Measurements from ENCODE around the gene CAPZB. TPM values are rescaled to one million over a fixed set of nuclear protein-coding genes. Genes with fewer than 3 reads are reported as not detected.
A peak's percentile ranks its signal among the peaks of the same experiment; 100 is the strongest.

CAPZB gene
- total and polyA plus RNA-seq, 10 donors: 139 to 386 (median 277) TPM

DNA sequence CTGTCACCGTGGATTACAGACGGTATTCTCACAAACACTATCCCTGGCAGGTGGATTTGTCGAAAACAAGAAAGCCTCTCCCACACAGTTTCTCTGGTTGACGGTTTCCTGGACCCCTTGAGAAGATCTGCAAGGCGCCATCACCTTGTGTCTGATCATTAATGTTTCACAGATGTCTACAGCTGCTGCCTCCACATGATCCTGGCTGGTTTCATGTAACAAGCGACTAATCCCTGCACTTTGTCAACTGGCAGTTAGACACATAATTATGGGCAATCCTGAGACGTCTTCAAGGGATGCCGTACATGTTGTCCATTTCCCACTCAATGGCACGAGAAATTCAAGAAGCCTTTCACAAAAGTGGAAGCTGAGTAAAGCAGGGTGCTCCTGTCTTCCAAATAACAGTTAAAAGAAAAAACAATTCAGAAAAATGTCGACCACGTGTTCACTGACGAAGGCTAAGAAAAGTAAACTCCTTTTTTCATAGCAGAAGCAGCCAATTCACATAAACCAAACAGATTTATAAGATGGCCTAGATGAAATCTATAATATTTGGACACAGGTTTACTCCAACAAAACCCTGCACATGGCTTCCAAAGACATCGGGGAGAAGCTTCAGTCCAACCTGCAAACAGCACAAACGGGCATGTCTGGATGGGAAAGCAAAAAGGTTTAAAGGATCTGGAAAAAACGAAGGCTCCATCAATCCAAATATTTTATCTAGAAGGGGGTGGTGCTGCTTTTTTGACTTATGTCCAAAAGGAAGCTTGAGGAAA lies 52.2 kb downstream of the CAPZB start:
- H3K36me3 ChIP-seq: peaks cover 0 to 43% (median 2%) of the 10 kb centered on the region in 6 donors
- DNase-seq: no peak
- TF ChIP-seq, protein P1, sequence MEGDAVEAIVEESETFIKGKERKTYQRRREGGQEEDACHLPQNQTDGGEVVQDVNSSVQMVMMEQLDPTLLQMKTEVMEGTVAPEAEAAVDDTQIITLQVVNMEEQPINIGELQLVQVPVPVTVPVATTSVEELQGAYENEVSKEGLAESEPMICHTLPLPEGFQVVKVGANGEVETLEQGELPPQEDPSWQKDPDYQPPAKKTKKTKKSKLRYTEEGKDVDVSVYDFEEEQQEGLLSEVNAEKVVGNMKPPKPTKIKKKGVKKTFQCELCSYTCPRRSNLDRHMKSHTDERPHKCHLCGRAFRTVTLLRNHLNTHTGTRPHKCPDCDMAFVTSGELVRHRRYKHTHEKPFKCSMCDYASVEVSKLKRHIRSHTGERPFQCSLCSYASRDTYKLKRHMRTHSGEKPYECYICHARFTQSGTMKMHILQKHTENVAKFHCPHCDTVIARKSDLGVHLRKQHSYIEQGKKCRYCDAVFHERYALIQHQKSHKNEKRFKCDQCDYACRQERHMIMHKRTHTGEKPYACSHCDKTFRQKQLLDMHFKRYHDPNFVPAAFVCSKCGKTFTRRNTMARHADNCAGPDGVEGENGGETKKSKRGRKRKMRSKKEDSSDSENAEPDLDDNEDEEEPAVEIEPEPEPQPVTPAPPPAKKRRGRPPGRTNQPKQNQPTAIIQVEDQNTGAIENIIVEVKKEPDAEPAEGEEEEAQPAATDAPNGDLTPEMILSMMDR (IDR thresholded peaks at IDR 0.05 in 8 of 11, conservative IDR thresholded peaks at IDR 0.05 in 3 of 11): no peak
- TF ChIP-seq POLR2AphosphoS5 (IDR thresholded peaks at IDR 0.05): no peak
- TF ChIP-seq POLR2A (IDR thresholded peaks at IDR 0.05): no peak
- intact Hi-C loops (cut with DNase I; ENCODE audit: low total_unique reads): no loop called here
- H3K27me3 ChIP-seq (replicated peaks in 1 of 7): no peaks in the 10 kb centered on the region
- H3K4me3 ChIP-seq: no peak overlapping the region
- peak overlapping the region in 5 of 8 donors; percentile 33 to 81 (median 73) for H3K27ac ChIP-seq
- WGBS, 5 donors: 82 to 90% (median 85%) methylated on average over 15 of the region's 15 CpGs
- no peaks in the 10 kb centered on the region for H3K9me3 ChIP-seq
- H3K4me1 ChIP-seq: peaks cover 51 to 100% (median 80%) of the 10 kb centered on the region in 6 donors

DNA sequence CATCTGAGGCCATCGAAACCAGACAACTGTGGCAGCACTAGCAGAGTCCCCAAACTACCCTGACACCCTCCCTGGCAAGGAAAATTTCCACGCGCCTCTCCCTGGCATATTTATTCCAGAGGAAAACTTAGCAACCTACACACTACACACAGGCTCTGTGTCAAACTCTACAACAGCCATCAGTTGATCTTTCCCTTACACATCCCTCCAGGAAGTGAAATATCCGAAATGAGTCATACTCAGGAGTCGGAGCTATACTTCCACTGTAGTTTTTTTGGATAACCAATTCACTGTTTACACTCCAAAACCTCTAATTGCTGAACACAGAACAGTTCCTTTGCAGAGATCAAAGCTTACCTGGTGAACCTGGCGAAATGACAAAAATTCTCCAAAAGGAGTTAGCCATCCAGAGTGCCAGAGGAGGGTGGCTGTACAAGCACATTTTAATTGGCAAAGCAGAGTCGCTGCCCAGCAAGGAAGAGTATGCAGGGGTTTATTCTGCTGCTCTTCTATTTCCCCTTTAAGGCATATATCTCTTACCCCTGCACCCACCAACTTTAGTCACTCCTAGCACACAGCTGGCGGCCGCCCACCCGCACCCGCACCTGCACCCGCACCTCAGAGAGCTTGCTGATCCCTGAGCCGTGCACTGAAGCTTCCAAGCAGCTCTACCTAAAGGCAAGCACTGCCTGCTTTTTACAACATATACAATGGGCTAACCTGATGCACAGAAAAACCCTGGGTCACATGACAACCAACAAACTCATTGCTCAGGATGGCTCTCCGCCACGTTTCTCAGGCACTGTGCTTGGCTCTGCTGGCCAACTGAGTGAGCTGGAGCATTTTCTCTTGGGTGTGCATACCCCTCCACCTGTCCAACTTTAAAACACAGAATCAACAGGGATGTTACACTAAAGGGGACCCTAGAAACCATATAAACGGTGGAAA lies 54.9 kb downstream of the CAPZB start:
- Histone ChIP-seq H3K9me3 (no peaks in the 10 kb centered on the region), H3K36me3 (peaks cover 0 to 35% (median 0%) of the 10 kb centered on the region in 6 donors), H3K4me1 (peaks cover 39 to 100% (median 77%) of the 10 kb centered on the region in 6 donors), H3K4me3 (no peak overlapping the region), H3K27ac (peak overlapping the region in 2 of 8 donors; percentile 20 to 41), H3K27me3 (replicated peaks in 1 of 7) (no peaks in the 10 kb centered on the region)
- WGBS, 5 donors: 71 to 82% (median 77%) methylated on average over 16 of the region's 16 CpGs
- DNase-seq: no peak
- intact Hi-C loops (cut with DNase I; ENCODE audit: low total_unique reads): no loop called here
- peak in 1 of 3 donors; percentile 34 for TF ChIP-seq POLR2AphosphoS5 (IDR thresholded peaks at IDR 0.05)
- TF ChIP-seq, protein P1 (IDR thresholded peaks at IDR 0.05 in 8 of 11, conservative IDR thresholded peaks at IDR 0.05 in 3 of 11): no peak

DNA sequence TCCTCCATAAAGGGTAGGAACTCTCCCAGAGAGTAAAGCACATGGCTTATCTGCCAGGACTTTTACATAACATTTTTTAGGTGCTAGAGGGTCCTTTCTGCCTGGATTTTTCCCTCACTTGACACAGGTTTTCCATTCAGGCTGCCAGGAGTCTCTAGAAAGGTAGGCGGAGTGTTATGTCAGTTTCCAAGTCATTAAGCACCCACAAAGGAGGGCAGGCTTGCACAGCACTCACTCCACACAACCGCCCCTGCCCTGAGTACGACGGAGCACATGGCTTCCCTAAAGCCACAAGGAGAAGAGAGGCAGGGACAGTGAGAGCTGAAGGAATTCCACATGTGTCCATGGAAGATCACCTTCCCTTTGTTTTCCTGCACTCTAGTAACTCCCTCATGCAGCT lies 55.7 kb downstream of the CAPZB start:
- Histone ChIP-seq H3K4me1 (peaks cover 35 to 100% (median 76%) of the 10 kb centered on the region in 6 donors), H3K27me3 (replicated peaks in 1 of 7) (no peaks in the 10 kb centered on the region), H3K9me3 (no peaks in the 10 kb centered on the region), H3K27ac (peak overlapping the region in 2 of 8 donors; percentile 20 to 41), H3K36me3 (peaks cover 0 to 35% (median 0%) of the 10 kb centered on the region in 6 donors), H3K4me3 (no peak overlapping the region)
- intact Hi-C loops (cut with DNase I; ENCODE audit: low total_unique reads): no loop called here
- 87 to 96% (median 90%) methylated on average over 4 of the region's 4 CpGs for WGBS, 5 donors
- no peak for DNase-seq
- TF ChIP-seq POLR2A (IDR thresholded peaks at IDR 0.05) (no peak), POLR2AphosphoS5 (IDR thresholded peaks at IDR 0.05) (no peak)
- TF ChIP-seq, protein P1 (IDR thresholded peaks at IDR 0.05 in 8 of 11, conservative IDR thresholded peaks at IDR 0.05 in 3 of 11): no peak

All from spleen (tissue), 11 donors.